ENCODE measurements around the gene LRRC32.

- no peak for TF ChIP-seq CTCF (IDR thresholded peaks at IDR 0.05; ENCODE audit: poor library complexity, severe bottlenecking)
- no peak for TF ChIP-seq MXI1 (conservative IDR thresholded peaks at IDR 0.05; ENCODE audit: poor library complexity, severe bottlenecking)
- no peak for TF ChIP-seq EZH2 (IDR thresholded peaks at IDR 0.05; ENCODE audit: borderline replicate concordance, insufficient read depth, low read length, poor library complexity, severe bottlenecking)
- no peak for TF ChIP-seq REST (IDR thresholded peaks at IDR 0.05; ENCODE audit: borderline replicate concordance)
- TF ChIP-seq POLR2AphosphoS5 (IDR thresholded peaks at IDR 0.05): no peak
- no peak for TF ChIP-seq RAD21 (conservative IDR thresholded peaks at IDR 0.05)
These were observed 46.6 kb downstream of the LRRC32 start for GRCh38 chr11:76623884-76624419.

Data from neural cell (in vitro differentiated cells).